DND-41 (cell line): Measurements from ENCODE around the gene TGFB3.

Experiments
- CTCF ChIP-seq: IDR thresholded peaks from 2 replicates; pipeline ENCODE4 v1.5.1; 2012; ENCODE audit warnings: borderline replicate concordance, low read length, moderate library complexity, mild to moderate bottlenecking; ENCODE audit not compliant: poor library complexity, severe bottlenecking; ENCODE audit errors: extremely low read depth
- EZH2 ChIP-seq: IDR thresholded peaks from 3 replicates; pipeline ENCODE4 v1.6.1; 2012; ENCODE audit warnings: borderline replicate concordance, low read depth, mild to moderate bottlenecking, moderate library complexity, low read length, inconsistent platforms; ENCODE audit not compliant: severe bottlenecking

- TF ChIP-seq CTCF: no peak
- TF ChIP-seq EZH2: no peak
These were observed 42.0 kb upstream of the TGFB3 start for GRCh38 chr14:76023757-76024156.
